Hepatocyte (in vitro differentiated cells): ENCODE data around the gene SLC7A5.

Experiments
- EZH2phosphoT487 ChIP-seq: fragments of 200-600 bp; sonication (generic); IDR thresholded peaks from one replicate; pipeline ENCODE4 v1.6.1; 2018; ENCODE audit warnings: antibody characterized with exemption, mild to moderate bottlenecking, low read depth, moderate library complexity; ENCODE audit not compliant: unreplicated experiment, severe bottlenecking
- TF ChIP-seq, protein P1 (sequence below): fragments of 200-600 bp; sonication (generic); IDR thresholded peaks from 2 replicates; pipeline ENCODE4 v1.5.1; 2016; ENCODE audit warnings: antibody characterized with exemption, mild to moderate bottlenecking; ENCODE audit not compliant: poor library complexity

DNA sequence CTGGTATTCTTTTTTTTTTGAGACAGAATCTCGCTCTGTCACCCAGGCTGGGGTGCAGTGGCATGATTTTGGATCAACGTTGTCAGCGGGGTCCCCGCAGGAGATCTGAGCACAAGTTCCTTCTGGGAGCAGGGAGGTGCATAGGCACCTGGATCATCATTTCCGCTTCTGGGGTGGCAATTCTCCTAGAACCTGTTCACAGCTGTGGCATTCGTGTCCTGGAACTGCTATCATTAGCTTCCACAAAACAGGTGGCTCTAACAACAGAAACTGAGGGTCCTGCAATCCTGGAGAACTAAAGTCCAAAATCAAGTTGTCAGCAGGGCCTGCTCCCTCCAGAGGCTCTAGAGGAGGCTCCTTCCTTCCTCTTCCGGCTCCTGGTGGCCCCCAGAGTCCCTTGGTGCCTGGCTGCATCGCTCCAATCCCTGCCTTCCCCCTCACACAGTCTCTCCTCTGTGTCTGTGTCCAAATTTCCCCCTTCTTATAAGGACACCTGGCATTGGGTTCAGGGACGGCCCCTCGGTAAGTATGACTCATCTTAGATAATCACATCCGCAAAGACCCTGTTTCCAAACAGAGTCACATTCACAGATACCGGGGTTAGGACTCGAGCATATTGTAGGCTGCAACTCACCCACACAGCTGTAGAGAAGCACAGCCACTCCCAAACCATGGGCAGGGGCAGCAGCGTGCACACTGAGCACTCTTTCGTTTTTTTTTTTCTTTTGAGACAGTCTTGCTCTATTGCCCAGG is 60.0 kb downstream of the SLC7A5 start:
- TF ChIP-seq, protein P1, sequence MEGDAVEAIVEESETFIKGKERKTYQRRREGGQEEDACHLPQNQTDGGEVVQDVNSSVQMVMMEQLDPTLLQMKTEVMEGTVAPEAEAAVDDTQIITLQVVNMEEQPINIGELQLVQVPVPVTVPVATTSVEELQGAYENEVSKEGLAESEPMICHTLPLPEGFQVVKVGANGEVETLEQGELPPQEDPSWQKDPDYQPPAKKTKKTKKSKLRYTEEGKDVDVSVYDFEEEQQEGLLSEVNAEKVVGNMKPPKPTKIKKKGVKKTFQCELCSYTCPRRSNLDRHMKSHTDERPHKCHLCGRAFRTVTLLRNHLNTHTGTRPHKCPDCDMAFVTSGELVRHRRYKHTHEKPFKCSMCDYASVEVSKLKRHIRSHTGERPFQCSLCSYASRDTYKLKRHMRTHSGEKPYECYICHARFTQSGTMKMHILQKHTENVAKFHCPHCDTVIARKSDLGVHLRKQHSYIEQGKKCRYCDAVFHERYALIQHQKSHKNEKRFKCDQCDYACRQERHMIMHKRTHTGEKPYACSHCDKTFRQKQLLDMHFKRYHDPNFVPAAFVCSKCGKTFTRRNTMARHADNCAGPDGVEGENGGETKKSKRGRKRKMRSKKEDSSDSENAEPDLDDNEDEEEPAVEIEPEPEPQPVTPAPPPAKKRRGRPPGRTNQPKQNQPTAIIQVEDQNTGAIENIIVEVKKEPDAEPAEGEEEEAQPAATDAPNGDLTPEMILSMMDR, result no peak
- TF ChIP-seq EZH2phosphoT487, result no peak
